ENCODE measurements around the gene CYTH2.

Gene CYTH2

DNA sequence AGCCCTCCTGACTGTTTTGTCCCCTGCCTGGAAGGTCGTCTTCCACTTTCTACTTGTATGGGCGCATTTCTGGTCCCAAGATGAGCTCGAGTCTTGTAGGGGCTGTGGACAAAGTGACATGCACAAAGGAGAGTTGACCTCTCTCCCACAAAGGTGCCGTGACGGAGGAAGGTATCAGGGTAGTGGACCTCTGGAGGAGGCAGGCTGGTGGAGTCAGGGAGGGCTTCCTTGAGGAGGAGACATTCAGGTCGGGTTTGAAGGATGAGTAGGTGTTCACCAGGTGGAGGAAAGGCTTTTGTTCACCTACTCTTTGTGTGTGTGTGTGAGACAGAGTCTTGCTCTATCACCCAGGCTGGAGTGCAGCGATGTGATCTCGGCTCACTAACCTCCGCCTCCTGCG, 1.7 kb downstream of the CYTH2 start:
- no peak overlapping the region for H3K27ac ChIP-seq (ENCODE audit: low read length)
- peaks cover 61% of the 10 kb centered on the region for H4K20me1 ChIP-seq (ENCODE audit: insufficient read depth, low read length)
- H3K4me1 ChIP-seq (ENCODE audit: insufficient read depth, low read length), result peaks cover 33% of the 10 kb centered on the region
- peaks cover 60% of the 10 kb centered on the region for H3K36me3 ChIP-seq (ENCODE audit: insufficient read depth, low read length)
- peak overlapping the region in 1 of 2 experiments; percentile 14; a peak in 1 of 4 replicates for H3K4me3 ChIP-seq (ENCODE audit: low read depth in 1 of 2, low read length in 2 of 2)
- no peaks in the 10 kb centered on the region for H3K27me3 ChIP-seq (ENCODE audit: insufficient read depth, low read length, poor library complexity)
- DNase-seq (no peak), ATAC-seq (ENCODE audit: insufficient read depth, low read depth) (no peak)
- TF ChIP-seq CTCF (IDR thresholded peaks at IDR 0.05; ENCODE audit: borderline replicate concordance, extremely low read depth, low read length, poor library complexity, severe bottlenecking) (no peak), EZH2 (IDR thresholded peaks at IDR 0.05; ENCODE audit: borderline replicate concordance, low read depth, low read length, severe bottlenecking) (no peak)
- H3K9ac ChIP-seq (ENCODE audit: low read depth, low read length), result no peak overlapping the region; the same call in 1 of the 2 replicates
- H3K9me3 ChIP-seq (ENCODE audit: insufficient read depth, low read length, severe bottlenecking), result no peaks in the 10 kb centered on the region
- H3K79me2 ChIP-seq (ENCODE audit: insufficient read depth, low read length), result peaks cover 38% of the 10 kb centered on the region
- peak overlapping the region; percentile 74 for H3K4me2 ChIP-seq (ENCODE audit: insufficient read depth, low read length)
- no peak overlapping the region for H2AFZ ChIP-seq (ENCODE audit: low read depth, low read length)

- no peak for ATAC-seq (ENCODE audit: insufficient read depth, low read depth)
- H3K27ac ChIP-seq (ENCODE audit: low read length), result no peak overlapping the region
- 0 out of 2 replicates have a peak overlapping the region, but pooled peaks have one; percentile 74 for H3K4me2 ChIP-seq (ENCODE audit: insufficient read depth, low read length)
- H3K36me3 ChIP-seq (ENCODE audit: insufficient read depth, low read length), result peaks cover 70% of the 10 kb centered on the region
- H3K27me3 ChIP-seq (ENCODE audit: insufficient read depth, low read length, poor library complexity), result no peaks in the 10 kb centered on the region
- H3K9ac ChIP-seq (ENCODE audit: low read depth, low read length), result no peak overlapping the region; the same call in 1 of the 2 replicates
- no peak for TF ChIP-seq EZH2 (IDR thresholded peaks at IDR 0.05; ENCODE audit: borderline replicate concordance, low read depth, low read length, severe bottlenecking)
- TF ChIP-seq CTCF (IDR thresholded peaks at IDR 0.05; ENCODE audit: borderline replicate concordance, extremely low read depth, low read length, poor library complexity, severe bottlenecking), result no peak
- H4K20me1 ChIP-seq (ENCODE audit: insufficient read depth, low read length), result peaks cover 67% of the 10 kb centered on the region
- no peak overlapping the region for H3K4me3 ChIP-seq (ENCODE audit: low read depth in 1 of 2, low read length in 2 of 2)
- H2AFZ ChIP-seq (ENCODE audit: low read depth, low read length), result no peak overlapping the region
- no peaks in the 10 kb centered on the region for H3K9me3 ChIP-seq (ENCODE audit: insufficient read depth, low read length, severe bottlenecking)
- peaks cover 33% of the 10 kb centered on the region for H3K4me1 ChIP-seq (ENCODE audit: insufficient read depth, low read length)
- DNase-seq, result no peak
- H3K79me2 ChIP-seq (ENCODE audit: insufficient read depth, low read length), result peaks cover 38% of the 10 kb centered on the region
Observed at GRCh38 chr19:48471836-48472235, 2.7 kb downstream of the CYTH2 start.

- H3K27ac ChIP-seq (ENCODE audit: low read length), result no peak overlapping the region
- H3K27me3 ChIP-seq (ENCODE audit: insufficient read depth, low read length, poor library complexity), result no peaks in the 10 kb centered on the region
- no peak overlapping the region for H2AFZ ChIP-seq (ENCODE audit: low read depth, low read length)
- H3K9me3 ChIP-seq (ENCODE audit: insufficient read depth, low read length, severe bottlenecking), result no peaks in the 10 kb centered on the region
- peaks cover 26% of the 10 kb centered on the region for H3K4me1 ChIP-seq (ENCODE audit: insufficient read depth, low read length)
- ATAC-seq (ENCODE audit: insufficient read depth, low read depth), result no peak
- peaks cover 72% of the 10 kb centered on the region for H4K20me1 ChIP-seq (ENCODE audit: insufficient read depth, low read length)
- H3K9ac ChIP-seq (ENCODE audit: low read depth, low read length), result no peak overlapping the region
- no peak overlapping the region for H3K4me2 ChIP-seq (ENCODE audit: insufficient read depth, low read length)
- peaks cover 38% of the 10 kb centered on the region for H3K79me2 ChIP-seq (ENCODE audit: insufficient read depth, low read length)
- TF ChIP-seq EZH2 (IDR thresholded peaks at IDR 0.05; ENCODE audit: borderline replicate concordance, low read depth, low read length, severe bottlenecking), result no peak
- no peak for TF ChIP-seq CTCF (IDR thresholded peaks at IDR 0.05; ENCODE audit: borderline replicate concordance, extremely low read depth, low read length, poor library complexity, severe bottlenecking)
- H3K4me3 ChIP-seq (ENCODE audit: low read depth in 1 of 2, low read length in 2 of 2), result no peak overlapping the region
- H3K36me3 ChIP-seq (ENCODE audit: insufficient read depth, low read length), result peaks cover 85% of the 10 kb centered on the region
- no peak for DNase-seq
Observed at GRCh38 chr19:48473161-48473966, 4.2 kb downstream of the CYTH2 start.
